ENCODE measurements around the gene OR6C74.

Gene OR6C74

DNA sequence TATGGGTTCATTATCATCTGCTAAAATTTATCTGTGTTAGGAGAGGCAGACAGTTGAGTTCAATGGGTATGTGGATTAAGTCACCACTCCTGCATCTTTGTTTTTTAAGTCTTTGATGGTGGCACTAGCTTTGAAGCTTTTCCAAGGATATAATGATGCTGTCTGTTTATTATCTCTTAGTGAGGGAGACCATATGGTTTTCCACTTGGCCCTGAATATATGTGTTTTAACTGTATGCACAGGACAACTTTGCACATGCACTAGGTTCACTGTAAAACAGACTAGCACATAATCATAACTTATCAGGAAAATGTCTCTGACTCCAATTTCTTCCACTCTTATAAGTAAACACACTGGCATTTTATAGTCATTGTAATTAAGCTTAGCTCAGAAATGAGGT is 8.9 kb downstream of the OR6C74 start:
- Histone ChIP-seq H3K36me3 (ENCODE audit: control insufficient read depth, insufficient read depth, low read length) (no peaks in the 10 kb centered on the region), H3K4me3 (replicated peaks; ENCODE audit: low read depth, low read length) (no peak overlapping the region), H3K27me3 (replicated peaks; ENCODE audit: control insufficient read depth, insufficient read depth, low read length) (no peaks in the 10 kb centered on the region)
- DNase-seq (ENCODE audit: extremely low read depth, insufficient read length): no peak
- TF ChIP-seq CTCF (IDR thresholded peaks at IDR 0.05; ENCODE audit: insufficient read depth, low read length, poor library complexity, severe bottlenecking): no peak

DNA sequence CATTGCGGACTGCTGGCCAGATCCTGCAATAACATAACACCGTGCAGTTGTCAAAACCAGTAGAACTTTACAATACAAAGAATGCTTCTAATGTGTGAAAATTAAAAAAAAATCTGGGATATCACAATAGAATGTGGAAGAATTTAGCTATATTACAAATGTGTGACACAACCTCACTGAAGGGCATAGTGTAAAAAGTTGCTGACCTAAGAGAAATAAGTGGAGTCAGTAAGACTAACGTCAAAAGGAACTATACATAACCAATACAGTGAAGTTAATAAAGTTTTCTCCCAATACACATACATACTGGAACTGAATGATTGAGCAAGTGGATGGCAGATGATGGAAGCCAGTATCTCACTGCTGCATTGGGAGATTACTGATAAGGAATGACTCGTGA is 12.4 kb downstream of the OR6C74 start:
- no peak for TF ChIP-seq CTCF (IDR thresholded peaks at IDR 0.05; ENCODE audit: insufficient read depth, low read length, poor library complexity, severe bottlenecking)
- H3K36me3 ChIP-seq (ENCODE audit: control insufficient read depth, insufficient read depth, low read length): no peaks in the 10 kb centered on the region
- no peak overlapping the region for H3K4me3 ChIP-seq (replicated peaks; ENCODE audit: low read depth, low read length)
- no peak for DNase-seq (ENCODE audit: extremely low read depth, insufficient read length)
- H3K27me3 ChIP-seq (replicated peaks; ENCODE audit: control insufficient read depth, insufficient read depth, low read length): no peaks in the 10 kb centered on the region

DNA sequence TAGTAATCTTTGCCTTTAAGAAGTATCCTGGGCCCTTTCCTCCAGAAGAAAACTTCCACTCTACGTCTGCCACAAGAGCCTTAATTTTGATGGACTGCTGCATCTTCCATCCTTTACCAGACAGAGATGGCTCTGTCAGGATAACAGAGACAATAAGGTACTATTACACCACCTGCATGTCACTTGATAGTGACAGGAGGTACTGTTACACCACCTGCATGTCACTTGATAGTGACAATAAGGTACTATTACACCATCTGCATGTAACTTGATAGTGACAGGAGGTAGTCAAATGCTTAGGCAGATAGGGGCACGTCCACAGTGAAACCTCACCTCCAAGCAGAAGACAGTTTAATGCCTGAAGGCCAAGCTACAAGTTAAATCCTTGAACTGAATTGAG is 13.9 kb downstream of the OR6C74 start:
- DNase-seq (ENCODE audit: extremely low read depth, insufficient read length): no peak
- Histone ChIP-seq H3K27me3 (replicated peaks; ENCODE audit: control insufficient read depth, insufficient read depth, low read length) (no peaks in the 10 kb centered on the region), H3K36me3 (ENCODE audit: control insufficient read depth, insufficient read depth, low read length) (no peaks in the 10 kb centered on the region), H3K4me3 (replicated peaks; ENCODE audit: low read depth, low read length) (no peak overlapping the region)
- no peak for TF ChIP-seq CTCF (IDR thresholded peaks at IDR 0.05; ENCODE audit: insufficient read depth, low read length, poor library complexity, severe bottlenecking)

GRCh38 chr12:55280991-55281390 is 36.6 kb downstream of the OR6C74 start:
- H3K36me3 ChIP-seq (ENCODE audit: control insufficient read depth, insufficient read depth, low read length): no peaks in the 10 kb centered on the region
- no peak for DNase-seq (ENCODE audit: extremely low read depth, insufficient read length)
- no peak overlapping the region for H3K4me3 ChIP-seq (replicated peaks; ENCODE audit: low read depth, low read length)
- TF ChIP-seq CTCF (IDR thresholded peaks at IDR 0.05; ENCODE audit: insufficient read depth, low read length, poor library complexity, severe bottlenecking): no peak
- H3K27me3 ChIP-seq (replicated peaks; ENCODE audit: control insufficient read depth, insufficient read depth, low read length): no peaks in the 10 kb centered on the region

GRCh38 chr12:55289999-55290398 is 45.6 kb downstream of the OR6C74 start:
- H3K27me3 ChIP-seq (replicated peaks; ENCODE audit: control insufficient read depth, insufficient read depth, low read length): no peaks in the 10 kb centered on the region
- no peaks in the 10 kb centered on the region for H3K36me3 ChIP-seq (ENCODE audit: control insufficient read depth, insufficient read depth, low read length)
- DNase-seq (ENCODE audit: extremely low read depth, insufficient read length): no peak
- H3K4me3 ChIP-seq (replicated peaks; ENCODE audit: low read depth, low read length): no peak overlapping the region
- no peak for TF ChIP-seq CTCF (IDR thresholded peaks at IDR 0.05; ENCODE audit: insufficient read depth, low read length, poor library complexity, severe bottlenecking)
